ENCODE results near the gene PRPF6. TPM values are rescaled to one million over a fixed set of nuclear protein-coding genes. Genes with fewer than 3 reads are reported as not detected.

The PRPF6 gene
- total RNA-seq, 1 experiment from 2014 or later = 181 TPM

GRCh38 chr20:64071341-64072332 lies 90.7 kb downstream of the PRPF6 start:
- Histone ChIP-seq H3K4me1 (no peaks in the 10 kb centered on the region), H3K27me3 (replicated peaks; ENCODE audit: control insufficient read depth, insufficient read depth, low read length) (no peaks in the 10 kb centered on the region), H3K9me3 (no peaks in the 10 kb centered on the region), H3K36me3 (ENCODE audit: control insufficient read depth, insufficient read depth, low read length) (no peaks in the 10 kb centered on the region), H3K4me3 (ENCODE audit: low read depth, low read length) (no peak overlapping the region)
- ChIA-PET POLR2A (interaction anchor here (0.6 kb wide), 1 partner anchor 429 kb away, joined by 11 read pairs; no protein-coding TSS in a partner anchor), CTCF (interaction anchor here (0.8 to 1.8 kb wide), 3 partner anchors 9 to 33 kb away, joined by 3 to 5 read pairs (median 4); partner anchors contain the start of gene TCEA2)
- Mint-ChIP-seq H3K9me3 (ENCODE audit: unreplicated experiment) (no peaks in the 10 kb centered on the region), H3K4me1 (ENCODE audit: low read depth, unreplicated experiment) (no peaks in the 10 kb centered on the region), H3K27me3 (ENCODE audit: insufficient read depth, unreplicated experiment) (no peaks in the 10 kb centered on the region), H3K36me3 (ENCODE audit: insufficient read depth, unreplicated experiment) (peaks cover 17% of the 10 kb centered on the region), H3K4me3 (ENCODE audit: unreplicated experiment) (no peak overlapping the region), H3K27ac (ENCODE audit: unreplicated experiment) (peak overlapping the region; percentile 5)
- TF ChIP-seq, protein P1, sequence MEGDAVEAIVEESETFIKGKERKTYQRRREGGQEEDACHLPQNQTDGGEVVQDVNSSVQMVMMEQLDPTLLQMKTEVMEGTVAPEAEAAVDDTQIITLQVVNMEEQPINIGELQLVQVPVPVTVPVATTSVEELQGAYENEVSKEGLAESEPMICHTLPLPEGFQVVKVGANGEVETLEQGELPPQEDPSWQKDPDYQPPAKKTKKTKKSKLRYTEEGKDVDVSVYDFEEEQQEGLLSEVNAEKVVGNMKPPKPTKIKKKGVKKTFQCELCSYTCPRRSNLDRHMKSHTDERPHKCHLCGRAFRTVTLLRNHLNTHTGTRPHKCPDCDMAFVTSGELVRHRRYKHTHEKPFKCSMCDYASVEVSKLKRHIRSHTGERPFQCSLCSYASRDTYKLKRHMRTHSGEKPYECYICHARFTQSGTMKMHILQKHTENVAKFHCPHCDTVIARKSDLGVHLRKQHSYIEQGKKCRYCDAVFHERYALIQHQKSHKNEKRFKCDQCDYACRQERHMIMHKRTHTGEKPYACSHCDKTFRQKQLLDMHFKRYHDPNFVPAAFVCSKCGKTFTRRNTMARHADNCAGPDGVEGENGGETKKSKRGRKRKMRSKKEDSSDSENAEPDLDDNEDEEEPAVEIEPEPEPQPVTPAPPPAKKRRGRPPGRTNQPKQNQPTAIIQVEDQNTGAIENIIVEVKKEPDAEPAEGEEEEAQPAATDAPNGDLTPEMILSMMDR (IDR thresholded peaks at IDR 0.05; ENCODE audit: insufficient read depth in 1 of 2, low read depth in 1 of 2, low read length in 1 of 2, severe bottlenecking in 1 of 2, unreplicated experiment in 1 of 2) = no peak
- intact Hi-C loops (cut with micrococcal nuclease; ENCODE audit: unreplicated experiment) = no loop called here
- BruUV-seq (replicated peaks) = no TSS peak
- no peak for DNase-seq

DNA sequence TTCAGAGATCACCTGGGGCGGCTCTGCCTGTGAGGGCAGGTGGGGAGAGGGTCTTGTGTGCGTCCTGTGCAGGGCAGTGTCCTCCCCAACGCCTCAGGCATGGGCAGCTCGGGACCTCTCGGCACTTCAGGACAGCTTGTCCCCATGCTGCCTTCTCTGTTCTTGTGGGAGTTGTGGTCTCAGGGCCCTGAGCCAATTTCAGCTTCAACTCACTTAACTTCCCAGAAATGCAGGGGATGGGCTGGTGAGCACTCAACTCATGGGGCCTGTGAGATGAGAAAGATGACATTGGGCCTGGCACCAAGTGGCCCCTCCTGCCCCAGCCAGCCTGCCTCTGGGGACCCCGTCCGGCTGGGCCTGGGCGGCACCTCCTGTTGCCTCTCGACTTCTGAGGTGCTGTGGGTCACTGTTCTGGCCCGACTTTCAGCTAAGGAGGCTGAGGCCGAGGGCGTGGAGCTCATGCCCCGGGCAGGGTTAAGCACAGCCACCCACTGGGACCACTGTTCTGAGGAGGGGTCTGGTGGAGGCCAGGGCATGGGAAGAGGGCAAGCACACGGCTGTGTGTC lies 91.6 kb downstream of the PRPF6 start:
- H3K9me3 Mint-ChIP-seq (ENCODE audit: unreplicated experiment) = no peaks in the 10 kb centered on the region
- H3K27ac Mint-ChIP-seq (ENCODE audit: unreplicated experiment) = peak overlapping the region; percentile 5
- ChIA-PET CTCF (interaction anchor here (1.8 to 1.9 kb wide), 2 partner anchors 10 to 34 kb away, joined by 5 to 7 read pairs; partner anchors contain the start of gene TCEA2), POLR2A (no interaction called here)
- Histone ChIP-seq H3K27me3 (replicated peaks; ENCODE audit: control insufficient read depth, insufficient read depth, low read length) (no peaks in the 10 kb centered on the region), H3K36me3 (ENCODE audit: control insufficient read depth, insufficient read depth, low read length) (no peaks in the 10 kb centered on the region), H3K9me3 (no peaks in the 10 kb centered on the region), H3K4me3 (ENCODE audit: low read depth, low read length) (no peak overlapping the region), H3K4me1 (no peaks in the 10 kb centered on the region)
- H3K27me3 Mint-ChIP-seq (ENCODE audit: insufficient read depth, unreplicated experiment) = no peaks in the 10 kb centered on the region
- H3K4me3 Mint-ChIP-seq (ENCODE audit: unreplicated experiment) = no peak overlapping the region
- no peaks in the 10 kb centered on the region for H3K4me1 Mint-ChIP-seq (ENCODE audit: low read depth, unreplicated experiment)
- TF ChIP-seq, protein P1 (IDR thresholded peaks at IDR 0.05; ENCODE audit: insufficient read depth in 1 of 2, low read depth in 1 of 2, low read length in 1 of 2, severe bottlenecking in 1 of 2, unreplicated experiment in 1 of 2) = no peak
- intact Hi-C loops (cut with micrococcal nuclease; ENCODE audit: unreplicated experiment) = no loop called here
- no TSS peak for BruUV-seq (replicated peaks)
- H3K36me3 Mint-ChIP-seq (ENCODE audit: insufficient read depth, unreplicated experiment) = peaks cover 17% of the 10 kb centered on the region
- no peak for DNase-seq

DNA sequence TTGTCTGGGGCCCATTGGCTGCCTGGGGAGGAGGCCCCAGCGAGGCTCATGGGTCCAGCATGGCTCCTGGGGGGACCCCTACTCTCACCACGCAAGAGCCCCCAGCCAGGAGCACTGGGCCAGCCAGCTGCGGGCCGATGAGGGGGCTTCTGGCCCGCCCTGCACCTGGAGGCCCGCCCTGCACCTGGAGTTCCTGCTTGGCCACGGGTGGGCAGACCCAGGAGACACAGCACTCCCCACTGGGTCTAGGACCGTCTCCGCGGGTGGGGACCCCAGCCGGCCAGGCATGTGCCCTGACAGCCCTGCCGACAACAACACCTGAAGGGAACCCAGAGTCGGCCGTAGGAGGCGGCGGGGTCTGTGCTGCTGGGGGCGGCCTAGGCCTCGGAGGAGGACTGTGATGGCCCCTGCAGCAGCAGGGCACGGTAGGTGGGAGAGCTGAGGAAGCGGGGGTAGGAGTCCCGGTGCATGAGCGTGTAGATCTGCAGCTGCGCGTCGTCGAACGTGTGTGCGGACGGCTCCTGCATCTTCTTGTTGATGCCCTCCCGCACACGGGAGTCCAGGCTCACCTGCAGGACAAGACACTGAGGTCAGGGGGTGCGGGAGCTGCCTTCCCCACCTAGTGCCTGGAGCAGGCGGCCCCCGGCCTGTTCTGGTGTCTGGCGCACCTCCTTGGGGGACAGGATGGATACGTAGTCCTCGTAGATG lies 92.7 kb downstream of the PRPF6 start:
- BruUV-seq (replicated peaks) = no TSS peak
- TF ChIP-seq, protein P1 (IDR thresholded peaks at IDR 0.05; ENCODE audit: insufficient read depth in 1 of 2, low read depth in 1 of 2, low read length in 1 of 2, severe bottlenecking in 1 of 2, unreplicated experiment in 1 of 2) = no peak
- Histone ChIP-seq H3K4me3 (ENCODE audit: low read depth, low read length) (no peak overlapping the region), H3K4me1 (peaks cover 7% of the 10 kb centered on the region), H3K9me3 (no peaks in the 10 kb centered on the region), H3K36me3 (ENCODE audit: control insufficient read depth, insufficient read depth, low read length) (no peaks in the 10 kb centered on the region), H3K27me3 (replicated peaks; ENCODE audit: control insufficient read depth, insufficient read depth, low read length) (no peaks in the 10 kb centered on the region)
- intact Hi-C loops (cut with micrococcal nuclease; ENCODE audit: unreplicated experiment) = no loop called here
- H3K4me3 Mint-ChIP-seq (ENCODE audit: unreplicated experiment) = no peak overlapping the region
- H3K27me3 Mint-ChIP-seq (ENCODE audit: insufficient read depth, unreplicated experiment) = no peaks in the 10 kb centered on the region
- no peaks in the 10 kb centered on the region for H3K9me3 Mint-ChIP-seq (ENCODE audit: unreplicated experiment)
- H3K27ac Mint-ChIP-seq (ENCODE audit: unreplicated experiment) = no peak overlapping the region
- no peak for DNase-seq
- H3K36me3 Mint-ChIP-seq (ENCODE audit: insufficient read depth, unreplicated experiment) = peaks cover 17% of the 10 kb centered on the region
- H3K4me1 Mint-ChIP-seq (ENCODE audit: low read depth, unreplicated experiment) = peaks cover 2% of the 10 kb centered on the region
- CTCF ChIA-PET = interaction anchor here (1.9 kb wide), 1 partner anchor 11 kb away, joined by 7 read pairs; the partner anchor contains the start of gene TCEA2
- POLR2A ChIA-PET = interaction anchor here (1.5 kb wide), 1 partner anchor 11 kb away, joined by 4 read pairs; the partner anchor contains the start of gene TCEA2

Measured in Caco-2 (cell line).